Measurements from ENCODE around the gene CTPS1. TPM values are rescaled to one million over a fixed set of nuclear protein-coding genes. Genes with fewer than 3 reads are reported as not detected.

Gene CTPS1, protein sequence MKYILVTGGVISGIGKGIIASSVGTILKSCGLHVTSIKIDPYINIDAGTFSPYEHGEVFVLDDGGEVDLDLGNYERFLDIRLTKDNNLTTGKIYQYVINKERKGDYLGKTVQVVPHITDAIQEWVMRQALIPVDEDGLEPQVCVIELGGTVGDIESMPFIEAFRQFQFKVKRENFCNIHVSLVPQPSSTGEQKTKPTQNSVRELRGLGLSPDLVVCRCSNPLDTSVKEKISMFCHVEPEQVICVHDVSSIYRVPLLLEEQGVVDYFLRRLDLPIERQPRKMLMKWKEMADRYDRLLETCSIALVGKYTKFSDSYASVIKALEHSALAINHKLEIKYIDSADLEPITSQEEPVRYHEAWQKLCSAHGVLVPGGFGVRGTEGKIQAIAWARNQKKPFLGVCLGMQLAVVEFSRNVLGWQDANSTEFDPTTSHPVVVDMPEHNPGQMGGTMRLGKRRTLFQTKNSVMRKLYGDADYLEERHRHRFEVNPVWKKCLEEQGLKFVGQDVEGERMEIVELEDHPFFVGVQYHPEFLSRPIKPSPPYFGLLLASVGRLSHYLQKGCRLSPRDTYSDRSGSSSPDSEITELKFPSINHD
- 31.7 TPM for total RNA-seq

DNA sequence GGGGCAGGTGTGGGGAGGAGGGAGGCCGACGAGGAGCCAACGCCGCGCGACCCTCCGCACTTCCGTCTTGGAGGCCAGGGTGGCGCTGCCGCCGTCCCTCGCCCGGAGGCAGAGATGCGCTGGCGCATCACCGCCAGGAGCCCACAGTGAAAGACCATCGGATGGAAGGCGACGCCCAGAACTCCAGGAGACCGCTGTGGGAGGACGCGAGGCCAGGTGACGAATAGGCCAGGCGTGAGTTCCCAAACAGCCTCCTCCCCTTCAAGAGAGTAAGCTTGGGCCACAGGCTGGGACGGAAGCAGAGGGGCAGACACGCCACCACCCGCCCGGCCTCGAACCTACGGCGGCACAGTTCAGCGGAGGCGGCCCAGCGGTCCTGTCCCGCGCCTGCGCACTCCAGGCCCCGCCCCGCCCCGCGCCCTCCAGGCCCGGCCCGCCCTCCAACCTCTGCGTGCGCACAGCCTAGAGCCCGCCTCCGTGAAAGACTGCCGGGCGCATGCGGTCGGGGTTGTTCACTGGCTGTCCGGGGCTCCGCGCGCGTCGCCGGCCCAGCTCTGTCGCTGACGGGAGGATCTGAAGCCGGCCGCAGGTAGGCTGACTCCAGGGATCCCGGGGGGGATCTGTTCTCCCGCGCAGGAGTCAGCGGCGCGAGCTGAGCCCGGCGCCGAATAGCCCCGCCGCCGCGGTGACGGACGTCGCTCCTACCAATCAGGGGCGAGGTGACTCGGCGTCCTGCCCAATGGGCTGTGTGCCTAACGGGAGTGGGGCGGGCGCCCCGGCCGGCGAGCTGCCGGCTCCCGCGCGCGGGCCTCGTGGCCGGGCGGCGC, at the start of gene CTPS1:
TSS of gene CTPS1 (plus strand) at position 456 of the 827 bp plus-strand sequence. CDS start 3,595 bp downstream, outside the sequence.

DNA sequence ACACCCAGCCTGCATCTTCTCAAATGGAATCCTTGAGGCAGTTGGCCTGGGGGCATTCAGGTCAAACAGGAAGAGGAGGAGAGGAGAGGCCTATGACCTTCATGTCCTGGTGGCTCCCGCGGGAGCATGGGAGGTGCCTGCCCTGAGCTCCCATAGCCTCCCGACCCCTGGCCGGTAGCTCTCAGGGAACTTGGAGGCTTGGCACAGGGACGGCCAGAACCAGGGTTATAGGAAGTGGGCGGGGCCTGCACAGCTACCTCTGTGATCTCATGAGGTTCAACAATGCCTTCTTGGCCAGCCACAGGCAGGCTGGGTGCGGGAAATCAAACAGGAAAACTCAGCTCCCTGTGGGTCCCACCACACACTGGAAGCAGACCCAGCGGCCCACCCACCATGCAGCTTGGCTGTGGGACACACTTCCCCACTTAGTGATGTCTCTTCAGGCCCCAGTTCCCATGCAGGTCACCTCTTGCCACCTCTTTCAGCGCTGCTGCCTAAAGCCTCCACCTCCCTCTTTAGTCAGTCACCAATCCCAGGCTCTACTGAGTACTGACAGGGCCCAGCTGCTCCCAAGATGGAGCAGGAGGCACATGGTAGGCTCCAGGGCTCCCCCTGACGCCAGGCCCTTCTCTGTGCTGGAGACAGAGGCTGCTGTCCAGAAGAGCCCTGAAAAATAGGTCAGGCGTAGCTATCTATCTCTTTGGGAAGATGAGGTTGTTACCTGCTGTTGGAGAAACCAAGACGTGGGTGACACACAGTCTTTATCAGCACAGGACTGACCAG, 42.2 kb downstream of the CTPS1 start, which contains the start of gene SLFNL1:
TSS of gene SLFNL1 (minus strand) at position 200 of the 783 bp plus-strand sequence. CDS start 1,065 bp downstream, outside the sequence.

Other genes with a start within 250 kb of the CTPS1 start
- gene KCNQ4, start 195.9 kb upstream of the CTPS1 start, total RNA-seq: 7.2 TPM
- 11.2 TPM for gene CITED4, start 117.3 kb upstream of the CTPS1 start, total RNA-seq
- gene SLFNL1, start 42.0 kb downstream of the CTPS1 start, total RNA-seq: 0.82 TPM